Frontal cortex (tissue), 4 donors: Measurements from ENCODE around the gene G6PD. TPM values are rescaled to one million over a fixed set of nuclear protein-coding genes. Genes with fewer than 3 reads are reported as not detected.
A peak's percentile ranks its signal among the peaks of the same experiment; 100 is the strongest.

Experiments used
- DNase-seq, 2 donors: peaks; one replicate each; pipeline ENCODE4 v3.0.0; 2012; ENCODE audit warnings: low spot score in 2 of 2
- FAIRE-seq: peaks from 2 replicates; lab custom pipeline; 2012; peaks lifted over from hg19 to GRCh38; lab: Jason Lieb, UNC
- small RNA-seq: library from RNA; depleted of rRNA; stranded (forward); fragments of <200 nt; gene quantifications from one replicate; pipeline ENCODE3, GENCODE V24; 2014
- total RNA-seq: library from RNA; depleted of rRNA; stranded (reverse); fragments of >200 nt; gene quantifications from one replicate; pipeline ENCODE4 v1.2.3, GENCODE V29; 2014
- donor health status: control.
- donor health status: control.
- donor health status: control.

G6PD gene
- total RNA-seq, 1 donor from 2014 or later = 16.3 TPM

- no peak for DNase-seq
- FAIRE-seq = no peak
Observed at GRCh38 chrX:154490021-154490413, 56.6 kb downstream of the G6PD start.

- FAIRE-seq (no peak), DNase-seq (no peak)
Observed at GRCh38 chrX:154489182-154489581, 57.5 kb downstream of the G6PD start.

- FAIRE-seq (no peak), DNase-seq (no peak)
Observed at GRCh38 chrX:154488336-154489075, 58.1 kb downstream of the G6PD start.

- DNase-seq (no peak), FAIRE-seq (no peak)
Observed at GRCh38 chrX:154487518-154488290, 58.9 kb downstream of the G6PD start.

GRCh38 chrX:154486396-154487207, 60.0 kb downstream of the G6PD start, which contains the start of gene UBL4A:
Gene UBL4A, minus strand, starts transcription at chrX:154486615. Its CDS starts 31 bp downstream, at chrX:154486584.
- DNase-seq (peak; percentile 66 to 74), FAIRE-seq (no peak)

GRCh38 chrX:154486052-154486395, 60.6 kb downstream of the G6PD start:
- no peak for FAIRE-seq
- DNase-seq = no peak

GRCh38 chrX:154485150-154486051, 61.2 kb downstream of the G6PD start:
- no peak for FAIRE-seq
- DNase-seq = no peak

- no peak for DNase-seq
- FAIRE-seq = no peak
Observed at GRCh38 chrX:154484255-154485149, 62.1 kb downstream of the G6PD start.

GRCh38 chrX:154483325-154483724, 63.3 kb downstream of the G6PD start:
- no peak for FAIRE-seq
- DNase-seq = no peak

- DNase-seq = no peak
- no peak for FAIRE-seq
Observed at GRCh38 chrX:154482786-154483185, 63.9 kb downstream of the G6PD start.

GRCh38 chrX:154481911-154482601, 64.6 kb downstream of the G6PD start:
- DNase-seq (no peak), FAIRE-seq (no peak)

Small RNA genes lying within 50 kb of the gene (small RNA-seq; reads per million reads assigned to genes)
- gene RN7SL697P = not detected

Other genes with a start within 250 kb of the G6PD start
- 66.9 TPM for gene FLNA, start 172.2 kb downstream of the G6PD start, total RNA-seq
- gene EMD, start 167.6 kb downstream of the G6PD start, total RNA-seq = 13.9 TPM
- gene RPL10, start 148.5 kb downstream of the G6PD start, total RNA-seq = 2,273 TPM
- 4.5 TPM for gene DNASE1L1, start 137.6 kb downstream of the G6PD start, total RNA-seq
- gene TAFAZZIN, start 135.3 kb downstream of the G6PD start, total RNA-seq = 11.0 TPM
- gene ATP6AP1, start 118.2 kb downstream of the G6PD start, total RNA-seq = 50.1 TPM
- gene GDI1, start 109.7 kb downstream of the G6PD start, total RNA-seq = 240 TPM
- 21.2 TPM for gene FAM50A, start 102.7 kb downstream of the G6PD start, total RNA-seq
- gene PLXNA3, start 88.6 kb downstream of the G6PD start, total RNA-seq = 14.7 TPM
- gene LAGE3, start 67.6 kb downstream of the G6PD start, total RNA-seq = 13.5 TPM
- gene UBL4A, start 60.2 kb downstream of the G6PD start, total RNA-seq = 39.1 TPM
- 2.4 TPM for gene SLC10A3, start 56.2 kb downstream of the G6PD start, total RNA-seq
- 9.8 TPM for gene FAM3A, start 30.6 kb downstream of the G6PD start, total RNA-seq
- 4.1 TPM for gene IKBKG, start 774 bp upstream of the G6PD start, total RNA-seq
- not detected for gene CTAG1A, start 38.3 kb upstream of the G6PD start, total RNA-seq
- not detected for gene CTAG1B, start 72.4 kb upstream of the G6PD start, total RNA-seq
- gene CTAG2, start 106.7 kb upstream of the G6PD start, total RNA-seq = not detected
- 0.82 TPM for gene GAB3, start 204.2 kb upstream of the G6PD start, total RNA-seq
- gene DKC1, start 216.0 kb upstream of the G6PD start, total RNA-seq = 17.5 TPM